ENCODE measurements around the gene SPATA31C2.

GRCh38 chr9:88092797-88093331 is 45.4 kb downstream of the SPATA31C2 start:
- TF ChIP-seq, protein P1, sequence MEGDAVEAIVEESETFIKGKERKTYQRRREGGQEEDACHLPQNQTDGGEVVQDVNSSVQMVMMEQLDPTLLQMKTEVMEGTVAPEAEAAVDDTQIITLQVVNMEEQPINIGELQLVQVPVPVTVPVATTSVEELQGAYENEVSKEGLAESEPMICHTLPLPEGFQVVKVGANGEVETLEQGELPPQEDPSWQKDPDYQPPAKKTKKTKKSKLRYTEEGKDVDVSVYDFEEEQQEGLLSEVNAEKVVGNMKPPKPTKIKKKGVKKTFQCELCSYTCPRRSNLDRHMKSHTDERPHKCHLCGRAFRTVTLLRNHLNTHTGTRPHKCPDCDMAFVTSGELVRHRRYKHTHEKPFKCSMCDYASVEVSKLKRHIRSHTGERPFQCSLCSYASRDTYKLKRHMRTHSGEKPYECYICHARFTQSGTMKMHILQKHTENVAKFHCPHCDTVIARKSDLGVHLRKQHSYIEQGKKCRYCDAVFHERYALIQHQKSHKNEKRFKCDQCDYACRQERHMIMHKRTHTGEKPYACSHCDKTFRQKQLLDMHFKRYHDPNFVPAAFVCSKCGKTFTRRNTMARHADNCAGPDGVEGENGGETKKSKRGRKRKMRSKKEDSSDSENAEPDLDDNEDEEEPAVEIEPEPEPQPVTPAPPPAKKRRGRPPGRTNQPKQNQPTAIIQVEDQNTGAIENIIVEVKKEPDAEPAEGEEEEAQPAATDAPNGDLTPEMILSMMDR (IDR thresholded peaks at IDR 0.05): no peak
- TF ChIP-seq POLR2AphosphoS5 (IDR thresholded peaks at IDR 0.05): no peak
- no peak for TF ChIP-seq EP300 (IDR thresholded peaks at IDR 0.05; ENCODE audit: low read depth)

All from transverse colon (tissue), 4 donors.